Activated CD8-positive, alpha-beta T cell treated with anti-CD3 and anti-CD28 coated beads for 36 hours (primary cell): Measurements from ENCODE around the gene CA5A. TPM values are rescaled to one million over a fixed set of nuclear protein-coding genes. Genes with fewer than 3 reads are reported as not detected.

Experiments
- ATAC-seq: fragments of 200-7000 bp; cut with Tn5 transposase; one replicate; pipeline ENCODE4 v1.10.0; 2021; ENCODE audit warnings: mild to moderate bottlenecking, moderate library complexity
- CTCF ChIA-PET: fragments of 350-600 bp; sonication (Branson Sonifier 250); formaldehyde crosslinking; loops from one replicate; lab custom pipeline; 2021; ENCODE audit warnings: antibody characterized with exemption; lab: Charles Lee
- POLR2A ChIA-PET: fragments of 350-600 bp; sonication (Branson Sonifier 250); formaldehyde crosslinking; loops from one replicate; lab custom pipeline; 2021; ENCODE audit warnings: antibody characterized with exemption; lab: Charles Lee
- DNase-seq: peaks from one replicate; pipeline ENCODE4 v3.0.0-alpha.2; 2020
- H3K27ac Mint-ChIP-seq: one replicate; pipeline ENCODE4 v1.8.0; 2021; ENCODE audit warnings: mild to moderate bottlenecking, mixed read lengths
- H3K27me3 Mint-ChIP-seq: one replicate; pipeline ENCODE4 v1.8.0; 2021; ENCODE audit warnings: mixed read lengths
- H3K36me3 Mint-ChIP-seq: one replicate; pipeline ENCODE4 v1.8.0; 2021; ENCODE audit warnings: low read depth, mixed read lengths
- H3K4me1 Mint-ChIP-seq: one replicate; pipeline ENCODE4 v1.8.0; 2021; ENCODE audit warnings: low read depth, mixed read lengths
- H3K4me3 Mint-ChIP-seq: one replicate; pipeline ENCODE4 v1.8.0; 2021; ENCODE audit warnings: mild to moderate bottlenecking, moderate library complexity, mixed read lengths
- H3K9me3 Mint-ChIP-seq: one replicate; pipeline ENCODE4 v1.8.0; 2021; ENCODE audit warnings: mixed read lengths
- intact Hi-C: fragments of 100-400 bp; cut with micrococcal nuclease; formaldehyde crosslinking; loops from one replicate; pipeline ENCODE4 v1.10.0; 2022
- total RNA-seq, 2 experiments: library from RNA; stranded (reverse); gene quantifications; one replicate each; pipeline ENCODE4 v1.2.3, GENCODE V29; 2021
- TF ChIP-seq, protein P1 (sequence below): fragments of 200-600 bp; IDR thresholded peaks from one replicate; pipeline ENCODE4 v1.8.0; 2022; ENCODE audit warnings: antibody characterized with exemption, mild to moderate bottlenecking

Gene CA5A
- total RNA-seq, 2 experiments from 2014 or later, result not detected

DNA sequence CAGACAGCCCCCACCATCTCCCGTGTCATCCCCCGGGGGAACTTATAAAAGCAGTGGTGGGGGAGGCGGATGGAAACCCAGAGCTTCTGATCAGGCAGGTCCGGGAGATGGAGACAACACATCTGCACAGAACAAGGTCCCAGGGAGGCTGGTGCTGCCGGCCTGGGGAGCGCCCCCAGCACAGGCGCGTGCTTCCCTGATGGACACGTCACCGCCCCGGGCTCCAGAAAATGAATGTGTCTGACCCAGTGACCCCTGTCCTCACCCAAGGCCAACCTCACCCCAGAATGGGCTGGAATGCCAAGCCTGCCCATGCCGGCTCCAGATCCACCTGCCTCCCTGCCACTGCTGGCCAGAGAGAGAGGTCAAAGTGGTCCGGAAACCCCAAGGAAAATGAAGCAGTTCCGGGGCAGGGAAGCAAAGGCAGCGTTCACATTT, 79.5 kb downstream of the CA5A start:
- ChIA-PET POLR2A (interaction anchor here (1.6 to 3.7 kb wide), 3 partner anchors 10 to 14 kb away, joined by 3 to 41 read pairs (median 6); no protein-coding TSS in a partner anchor), CTCF (interaction anchor here (1.0 to 2.6 kb wide), 3 partner anchors 9 to 78 kb away, joined by 5 to 12 read pairs (median 7); no protein-coding TSS in a partner anchor)
- peaks cover 78% of the 10 kb centered on the region for H3K36me3 Mint-ChIP-seq
- H3K4me3 Mint-ChIP-seq, result peak overlapping the region; percentile 63
- DNase-seq, result no peak
- ATAC-seq, result no peak
- peak overlapping the region; percentile 93 for H3K27ac Mint-ChIP-seq
- H3K4me1 Mint-ChIP-seq, result peaks cover 78% of the 10 kb centered on the region
- intact Hi-C loops, result loop anchor here (10.0 kb wide), 1 partner anchor 362 kb away; the partner anchor contains the start of gene ZCCHC14
- H3K27me3 Mint-ChIP-seq, result no peaks in the 10 kb centered on the region
- TF ChIP-seq, protein P1, sequence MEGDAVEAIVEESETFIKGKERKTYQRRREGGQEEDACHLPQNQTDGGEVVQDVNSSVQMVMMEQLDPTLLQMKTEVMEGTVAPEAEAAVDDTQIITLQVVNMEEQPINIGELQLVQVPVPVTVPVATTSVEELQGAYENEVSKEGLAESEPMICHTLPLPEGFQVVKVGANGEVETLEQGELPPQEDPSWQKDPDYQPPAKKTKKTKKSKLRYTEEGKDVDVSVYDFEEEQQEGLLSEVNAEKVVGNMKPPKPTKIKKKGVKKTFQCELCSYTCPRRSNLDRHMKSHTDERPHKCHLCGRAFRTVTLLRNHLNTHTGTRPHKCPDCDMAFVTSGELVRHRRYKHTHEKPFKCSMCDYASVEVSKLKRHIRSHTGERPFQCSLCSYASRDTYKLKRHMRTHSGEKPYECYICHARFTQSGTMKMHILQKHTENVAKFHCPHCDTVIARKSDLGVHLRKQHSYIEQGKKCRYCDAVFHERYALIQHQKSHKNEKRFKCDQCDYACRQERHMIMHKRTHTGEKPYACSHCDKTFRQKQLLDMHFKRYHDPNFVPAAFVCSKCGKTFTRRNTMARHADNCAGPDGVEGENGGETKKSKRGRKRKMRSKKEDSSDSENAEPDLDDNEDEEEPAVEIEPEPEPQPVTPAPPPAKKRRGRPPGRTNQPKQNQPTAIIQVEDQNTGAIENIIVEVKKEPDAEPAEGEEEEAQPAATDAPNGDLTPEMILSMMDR, result no peak
- H3K9me3 Mint-ChIP-seq, result no peaks in the 10 kb centered on the region

DNA sequence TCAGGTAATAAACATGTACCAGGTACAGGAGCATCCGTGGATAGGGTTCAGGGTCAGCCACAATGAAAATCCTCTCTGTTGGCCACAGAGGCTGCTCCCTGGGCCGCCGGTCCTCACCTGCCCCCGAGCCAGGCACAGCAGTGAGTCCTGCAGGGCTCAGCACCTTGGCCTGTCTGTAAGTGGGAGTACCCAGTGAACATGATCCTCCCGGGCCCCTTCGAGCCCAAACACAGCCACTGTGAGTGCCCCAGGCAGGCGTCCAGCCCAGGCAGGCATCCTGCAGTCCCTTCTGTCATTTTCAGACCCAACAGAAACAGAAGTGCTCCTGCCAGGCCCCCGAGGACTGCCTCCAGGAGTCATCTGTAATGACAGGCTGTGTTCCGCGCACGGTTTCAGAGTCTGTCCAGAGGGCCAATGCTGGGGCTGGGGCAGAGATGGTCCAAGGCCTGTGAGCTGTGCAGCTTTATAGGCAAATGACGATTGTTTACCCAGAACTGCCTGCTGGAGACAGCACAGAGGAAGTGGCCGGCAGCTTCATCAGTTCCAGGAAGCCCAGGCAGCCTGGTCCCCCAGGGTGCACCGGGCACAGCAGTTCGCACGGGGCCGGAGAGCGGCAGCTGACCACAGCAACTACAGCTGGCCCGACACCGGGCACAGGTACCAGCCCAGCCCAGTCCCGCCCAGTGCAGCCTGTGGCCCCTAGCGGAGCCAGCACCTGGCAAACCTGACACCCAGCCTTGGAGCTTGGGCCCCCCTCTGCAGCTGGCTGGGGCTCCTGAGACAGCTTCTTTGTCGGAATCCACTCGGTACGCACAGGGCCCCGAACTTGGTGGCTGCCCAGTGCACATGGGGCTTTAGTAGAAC, 80.2 kb downstream of the CA5A start:
- ATAC-seq (peak; percentile 48), DNase-seq (peak; percentile 68)
- intact Hi-C loops, result loop anchor here (10.0 kb wide), 1 partner anchor 361 kb away; the partner anchor contains the start of gene ZCCHC14
- no peaks in the 10 kb centered on the region for H3K27me3 Mint-ChIP-seq
- peak overlapping the region; percentile 93 for H3K27ac Mint-ChIP-seq
- peak overlapping the region; percentile 63 for H3K4me3 Mint-ChIP-seq
- ChIA-PET POLR2A (interaction anchor here (1.6 to 3.7 kb wide), 4 partner anchors 10 to 77 kb away, joined by 3 to 41 read pairs (median 6); no protein-coding TSS in a partner anchor), CTCF (interaction anchor here (1.0 to 2.6 kb wide), 3 partner anchors 10 to 77 kb away, joined by 5 to 12 read pairs (median 7); no protein-coding TSS in a partner anchor)
- peaks cover 75% of the 10 kb centered on the region for H3K4me1 Mint-ChIP-seq
- TF ChIP-seq, protein P1, result no peak
- H3K36me3 Mint-ChIP-seq, result peaks cover 75% of the 10 kb centered on the region
- no peaks in the 10 kb centered on the region for H3K9me3 Mint-ChIP-seq

DNA sequence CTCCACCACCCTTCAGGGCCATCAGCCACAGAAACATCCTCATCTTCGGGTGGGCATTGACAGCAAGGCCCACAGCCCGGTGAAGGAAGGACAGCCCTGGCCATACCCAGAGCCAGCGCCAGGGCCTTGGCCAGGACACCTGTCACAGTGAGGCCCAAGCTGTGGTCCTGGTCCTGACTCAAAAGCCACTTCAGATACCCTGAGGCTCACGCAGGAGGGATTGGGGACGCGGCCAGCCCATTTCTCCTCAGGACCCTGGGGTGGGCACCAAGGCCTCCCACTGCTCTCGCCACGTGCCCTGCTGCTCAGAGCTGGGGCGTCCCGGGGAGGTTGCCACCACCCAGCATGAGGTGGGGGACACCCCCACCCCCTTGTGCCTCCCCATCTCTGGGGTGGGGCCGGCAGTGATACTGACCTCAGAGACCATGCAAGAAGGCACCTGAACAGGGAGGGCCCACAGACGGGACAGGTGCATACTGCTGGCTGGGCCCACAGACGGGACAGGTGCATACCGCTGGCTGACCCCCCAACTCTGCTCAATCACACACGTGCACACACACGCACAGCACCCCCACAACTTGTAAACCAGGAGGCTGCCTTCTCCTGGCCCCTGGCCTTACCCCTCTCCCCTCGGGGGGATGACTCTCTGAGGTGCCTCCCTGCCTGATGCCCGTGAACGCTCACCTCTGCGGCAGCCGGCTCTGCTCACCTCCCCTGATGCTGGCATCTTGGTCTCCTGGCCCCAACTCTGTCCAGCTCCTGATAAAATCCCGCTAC, 81.2 kb downstream of the CA5A start:
- peak overlapping the region; percentile 93 for H3K27ac Mint-ChIP-seq
- peaks cover 71% of the 10 kb centered on the region for H3K4me1 Mint-ChIP-seq
- DNase-seq (no peak), ATAC-seq (no peak)
- POLR2A ChIA-PET, result interaction anchor here (0.9 to 3.7 kb wide), 6 partner anchors 9 to 76 kb away, joined by 3 to 41 read pairs (median 5); partner anchors contain the start of gene SLC7A5
- no peaks in the 10 kb centered on the region for H3K9me3 Mint-ChIP-seq
- H3K36me3 Mint-ChIP-seq, result peaks cover 74% of the 10 kb centered on the region
- CTCF ChIA-PET, result interaction anchor here (0.9 to 1.0 kb wide), 2 partner anchors 17 to 34 kb away, joined by 3 read pairs; no protein-coding TSS in a partner anchor
- peak overlapping the region; percentile 63 for H3K4me3 Mint-ChIP-seq
- no peaks in the 10 kb centered on the region for H3K27me3 Mint-ChIP-seq
- TF ChIP-seq, protein P1, result no peak
- intact Hi-C loops, result loop anchor here (10.0 kb wide), 1 partner anchor 360 kb away; the partner anchor contains the start of gene ZCCHC14

DNA sequence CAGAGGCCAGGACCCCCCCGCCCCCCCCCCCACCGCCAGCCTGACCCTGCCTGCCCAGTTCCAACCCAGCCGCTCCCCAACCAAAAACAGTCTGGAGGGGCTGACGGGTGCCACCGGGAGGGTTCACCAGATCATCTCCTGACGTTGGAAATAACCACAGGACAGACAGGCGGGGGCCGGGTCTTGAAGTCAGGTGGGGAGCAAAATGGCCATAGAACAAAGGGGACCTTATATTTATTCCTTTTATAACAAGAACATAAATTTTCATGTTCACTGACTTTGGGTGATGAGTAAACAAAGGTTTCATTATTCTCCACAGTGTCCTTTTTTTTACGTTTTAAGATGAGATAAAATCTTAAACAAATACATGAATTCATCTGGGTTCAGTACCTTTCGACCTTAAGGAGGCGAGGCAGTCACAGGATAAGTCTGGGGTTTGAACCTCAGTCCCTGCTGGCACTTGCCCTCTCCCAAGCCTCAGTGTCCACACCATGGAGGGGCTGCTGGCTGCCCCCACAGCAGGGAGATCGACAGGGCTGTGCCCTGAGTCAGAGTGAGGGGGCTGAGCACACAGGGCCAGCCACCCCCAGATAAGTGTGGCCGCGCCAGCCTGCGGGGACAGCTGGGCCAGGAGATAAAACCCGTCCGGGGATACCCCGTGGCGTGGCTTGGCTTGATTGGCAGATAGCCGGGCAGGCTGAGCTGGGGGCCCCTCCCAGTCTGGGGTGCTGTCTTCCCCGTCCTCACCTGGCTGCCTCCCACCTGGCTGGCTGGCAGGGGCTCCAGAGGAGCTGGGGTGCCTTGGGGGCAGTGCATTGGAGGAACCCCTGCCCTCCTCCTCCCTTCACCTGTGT, 82.0 kb downstream of the CA5A start:
- ChIA-PET CTCF (interaction anchor here (0.9 to 8.9 kb wide), 4 partner anchors 14 to 74 kb away, joined by 3 to 178 read pairs (median 39); partner anchors contain the start of gene SLC7A5), POLR2A (interaction anchor here (0.9 to 3.7 kb wide), 11 partner anchors 12 to 89 kb away, joined by 3 to 41 read pairs (median 7); partner anchors contain the start of genes KLHDC4 and SLC7A5)
- Mint-ChIP-seq H3K36me3 (peaks cover 75% of the 10 kb centered on the region), H3K4me3 (peak overlapping the region; percentile 63), H3K4me1 (peaks cover 70% of the 10 kb centered on the region), H3K27me3 (no peaks in the 10 kb centered on the region), H3K9me3 (no peaks in the 10 kb centered on the region), H3K27ac (peak overlapping the region; percentile 93)
- intact Hi-C loops, result loop anchor here (10.0 kb wide), 1 partner anchor 359 kb away; the partner anchor contains the start of gene ZCCHC14
- peak; percentile 36 for ATAC-seq
- DNase-seq, result peak; percentile 53
- TF ChIP-seq, protein P1, result no peak
